22Rv1 (cell line): Measurements from ENCODE around the gene COL28A1.

Experiments used
- CTCF ChIP-seq: fragments of 450-650 bp; IDR thresholded peaks from 2 replicates; pipeline ENCODE4 v1.5.1; 2017; ENCODE audit warnings: mild to moderate bottlenecking
- ZFX ChIP-seq: fragments of 450-650 bp; IDR thresholded peaks from 2 replicates; pipeline ENCODE4 v1.6.1; 2017; ENCODE audit warnings: antibody characterized with exemption, borderline replicate concordance

DNA sequence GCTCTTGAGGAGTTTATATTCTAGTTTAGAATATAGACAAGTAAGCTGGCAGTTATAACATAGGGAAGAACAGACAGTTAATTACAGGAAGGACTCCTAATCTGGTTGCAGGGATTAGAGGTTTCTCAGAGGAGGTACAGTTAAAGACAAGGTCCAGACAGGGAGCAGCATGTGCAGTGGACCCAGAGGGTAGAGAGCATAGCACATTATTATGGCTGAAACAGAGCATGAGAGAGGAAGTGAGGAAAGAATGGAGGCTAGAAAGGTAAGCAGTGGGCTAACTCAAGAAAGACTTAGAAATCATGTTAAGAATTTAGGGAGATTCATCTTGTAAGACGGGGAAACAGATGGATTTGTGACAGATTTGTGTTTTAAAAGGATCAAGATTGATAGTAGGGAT lies 40.7 kb upstream of the COL28A1 start:
- TF ChIP-seq CTCF (no peak), ZFX (no peak)
